ENCODE results near the gene REM2.

DNA sequence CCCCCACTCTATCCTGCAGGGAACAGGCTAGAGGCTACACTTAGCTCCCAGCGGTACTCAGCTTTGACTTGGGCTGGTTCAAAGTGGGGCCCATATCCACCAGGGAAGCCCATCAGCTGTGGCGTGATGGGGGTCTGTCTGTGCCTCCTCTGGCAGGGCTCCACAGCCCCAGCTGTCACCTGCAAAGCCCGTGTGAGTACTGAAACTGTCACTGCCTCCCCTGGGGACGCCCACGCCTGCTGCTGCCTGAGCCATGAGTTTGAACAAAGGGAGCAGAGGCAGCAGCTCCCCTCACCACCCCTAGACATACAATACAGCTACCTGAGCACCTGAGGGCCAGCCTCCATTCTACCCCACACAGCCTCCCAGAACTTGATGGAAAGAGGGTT lies 5.0 kb downstream of the REM2 start:
- TF ChIP-seq, protein P1, sequence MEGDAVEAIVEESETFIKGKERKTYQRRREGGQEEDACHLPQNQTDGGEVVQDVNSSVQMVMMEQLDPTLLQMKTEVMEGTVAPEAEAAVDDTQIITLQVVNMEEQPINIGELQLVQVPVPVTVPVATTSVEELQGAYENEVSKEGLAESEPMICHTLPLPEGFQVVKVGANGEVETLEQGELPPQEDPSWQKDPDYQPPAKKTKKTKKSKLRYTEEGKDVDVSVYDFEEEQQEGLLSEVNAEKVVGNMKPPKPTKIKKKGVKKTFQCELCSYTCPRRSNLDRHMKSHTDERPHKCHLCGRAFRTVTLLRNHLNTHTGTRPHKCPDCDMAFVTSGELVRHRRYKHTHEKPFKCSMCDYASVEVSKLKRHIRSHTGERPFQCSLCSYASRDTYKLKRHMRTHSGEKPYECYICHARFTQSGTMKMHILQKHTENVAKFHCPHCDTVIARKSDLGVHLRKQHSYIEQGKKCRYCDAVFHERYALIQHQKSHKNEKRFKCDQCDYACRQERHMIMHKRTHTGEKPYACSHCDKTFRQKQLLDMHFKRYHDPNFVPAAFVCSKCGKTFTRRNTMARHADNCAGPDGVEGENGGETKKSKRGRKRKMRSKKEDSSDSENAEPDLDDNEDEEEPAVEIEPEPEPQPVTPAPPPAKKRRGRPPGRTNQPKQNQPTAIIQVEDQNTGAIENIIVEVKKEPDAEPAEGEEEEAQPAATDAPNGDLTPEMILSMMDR (IDR thresholded peaks at IDR 0.05): no peak
- TF ChIP-seq POLR2AphosphoS5 (IDR thresholded peaks at IDR 0.05; ENCODE audit: low read depth, low read length): no peak
- TF ChIP-seq REST (IDR thresholded peaks at IDR 0.05; ENCODE audit: insufficient read depth in 1 of 2, low read depth in 2 of 2, low read length in 1 of 2): no peak
- TF ChIP-seq SIN3A (IDR thresholded peaks at IDR 0.05; ENCODE audit: borderline replicate concordance, insufficient read depth, low read depth, low read length): no peak
